Skin epidermis (tissue), 12 donors: ENCODE results near the gene PTRH1.

Experiments used
- H3K27ac ChIP-seq, 21 experiments: fragments of 200-600 bp; sonication (generic) in 11 of 21; one replicate each; pipeline ENCODE4 v1.5.0; 2020; ENCODE audit warnings: mild to moderate bottlenecking in 3 of 21, inconsistent platforms in 2 of 21, moderate library complexity in 2 of 21
- H3K4me3 ChIP-seq, 7 experiments: fragments of 200-600 bp; sonication (generic) in 2 of 7; one replicate each; pipeline ENCODE4 v1.5.0; 2020; ENCODE audit warnings: inconsistent platforms in 2 of 7, mild to moderate bottlenecking in 2 of 7, moderate library complexity in 1 of 7

Gene PTRH1

DNA sequence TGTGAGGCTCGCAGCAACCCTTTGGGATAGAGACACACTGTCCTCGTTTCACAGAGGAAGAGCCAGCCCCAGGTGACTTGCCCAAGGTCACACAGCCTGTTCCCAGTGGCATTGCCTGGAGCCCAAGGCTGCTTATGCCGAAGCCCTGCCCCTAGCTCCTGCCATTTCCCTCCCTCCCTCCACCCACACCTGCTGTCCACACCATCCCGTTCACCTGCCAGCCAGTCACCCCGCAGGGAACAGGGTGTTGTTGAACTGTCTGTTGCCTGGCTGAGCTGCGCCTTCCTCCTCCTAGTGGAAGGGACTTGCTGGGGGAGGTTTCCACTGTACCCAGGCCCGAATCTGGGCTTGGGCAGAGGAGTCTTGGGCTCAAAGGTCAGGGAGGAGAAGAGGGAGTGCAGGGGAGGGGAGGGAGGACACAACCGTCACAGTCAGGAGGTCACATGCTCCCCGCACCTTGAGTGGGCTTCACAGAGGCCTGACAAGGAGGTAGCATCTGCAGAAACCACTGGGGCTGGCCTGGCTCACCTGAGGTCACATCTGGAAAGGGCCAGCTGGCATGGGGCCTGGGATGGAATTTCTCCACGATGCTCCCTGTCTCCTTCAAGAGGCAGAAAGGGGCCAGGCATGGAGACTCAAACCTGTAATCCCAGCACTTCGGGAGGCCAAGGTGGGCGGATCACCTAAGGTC is 6.7 kb upstream of the PTRH1 start:
- Histone ChIP-seq H3K27ac (peak overlapping the region in 4 of 21 experiments; percentile 20 to 63 (median 30)), H3K4me3 (no peak overlapping the region)

- Histone ChIP-seq H3K27ac (peak overlapping the region in 5 of 21 experiments; percentile 17 to 63 (median 29)), H3K4me3 (no peak overlapping the region)
Measured at GRCh38 chr9:127721391-127721821, 5.9 kb upstream of the PTRH1 start.

GRCh38 chr9:127720865-127721227 is 5.4 kb upstream of the PTRH1 start:
- Histone ChIP-seq H3K4me3 (no peak overlapping the region), H3K27ac (peak overlapping the region in 4 of 21 experiments; percentile 17 to 67 (median 30))

DNA sequence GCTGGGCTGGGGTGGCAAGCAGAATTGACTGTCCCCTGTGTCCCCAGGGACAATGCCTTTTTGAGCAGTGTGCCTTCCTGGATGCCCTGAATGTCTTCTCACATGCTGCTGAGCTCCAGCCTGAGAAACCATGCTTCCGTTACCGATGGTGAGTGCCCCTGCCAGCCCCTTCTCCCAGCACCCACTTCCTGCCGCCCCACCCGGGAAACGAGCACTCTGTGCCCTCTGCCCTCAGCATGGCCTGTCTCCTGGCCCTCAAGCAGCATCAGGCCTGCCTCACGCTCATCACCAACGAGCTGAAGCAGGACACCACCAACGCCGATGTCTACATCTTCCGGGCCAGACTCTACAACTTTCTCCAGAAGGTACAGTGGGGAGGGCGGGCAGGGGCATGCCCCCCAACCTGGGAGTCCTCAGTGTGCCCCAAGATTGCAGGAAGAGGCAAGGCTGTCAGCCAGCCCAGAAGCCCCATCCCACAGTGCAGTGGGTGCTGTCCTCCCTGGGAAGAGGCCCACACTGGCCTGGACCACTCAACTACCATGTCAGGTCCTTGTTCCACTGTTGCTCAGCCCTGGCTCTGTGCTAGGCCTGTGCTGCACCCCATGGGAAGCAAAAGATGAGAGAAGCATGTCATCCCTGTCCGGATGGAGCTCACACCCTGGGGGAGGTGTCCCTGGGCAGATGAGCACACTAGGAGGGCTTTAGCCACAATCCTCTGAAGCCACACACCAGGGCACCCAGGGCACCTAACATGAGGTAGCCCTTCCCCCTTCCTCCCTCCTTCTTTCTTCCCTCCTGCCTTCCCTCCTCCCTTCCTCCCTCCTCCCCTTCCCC is 4.8 kb upstream of the PTRH1 start:
- peak overlapping the region in 6 of 21 experiments; percentile 16 to 73 (median 50) for H3K27ac ChIP-seq
- H3K4me3 ChIP-seq, result no peak overlapping the region

DNA sequence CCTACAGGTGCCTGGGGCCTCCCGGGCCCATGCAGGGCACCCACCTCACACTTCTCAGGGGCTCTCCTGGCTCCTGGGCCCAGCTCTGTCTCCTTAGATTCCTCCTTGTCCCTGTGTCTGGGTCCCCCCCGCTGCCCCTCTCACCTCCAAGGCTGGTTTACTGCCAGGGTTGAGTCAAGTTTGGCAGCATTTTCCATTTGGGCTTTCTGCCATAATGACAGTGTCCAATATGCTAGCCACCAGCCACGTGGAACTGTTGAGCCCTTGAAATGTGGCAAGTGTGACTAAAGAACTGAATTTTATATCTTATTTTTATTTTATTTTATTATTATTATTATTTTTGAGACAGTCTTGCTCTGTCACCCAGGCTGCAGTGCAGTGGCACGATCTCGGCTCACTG is 2.3 kb upstream of the PTRH1 start:
- no peak overlapping the region for H3K4me3 ChIP-seq
- H3K27ac ChIP-seq, result no peak overlapping the region

DNA sequence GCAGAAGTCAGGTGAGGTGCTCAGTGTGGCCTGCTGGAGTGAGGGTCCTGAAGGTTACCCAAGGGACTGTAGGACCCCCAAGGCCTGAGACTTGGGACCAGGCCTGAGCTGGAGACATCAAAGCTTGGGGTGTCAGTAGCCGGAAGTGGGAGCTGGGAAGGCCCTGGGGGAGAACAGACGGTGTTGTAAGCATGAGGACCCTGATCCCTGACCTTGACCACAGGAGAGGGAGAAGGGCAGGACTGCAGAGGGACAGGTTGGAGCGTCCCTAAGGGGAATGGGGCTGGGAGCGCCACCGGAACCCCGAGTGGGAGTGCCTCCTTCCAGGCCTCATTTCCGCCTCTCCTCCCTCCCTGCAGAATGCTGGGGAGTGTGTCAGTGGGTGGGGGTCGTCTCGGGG is 949 bp upstream of the PTRH1 start:
- peak overlapping the region in 2 of 7 experiments; percentile 62 to 65 for H3K4me3 ChIP-seq

DNA sequence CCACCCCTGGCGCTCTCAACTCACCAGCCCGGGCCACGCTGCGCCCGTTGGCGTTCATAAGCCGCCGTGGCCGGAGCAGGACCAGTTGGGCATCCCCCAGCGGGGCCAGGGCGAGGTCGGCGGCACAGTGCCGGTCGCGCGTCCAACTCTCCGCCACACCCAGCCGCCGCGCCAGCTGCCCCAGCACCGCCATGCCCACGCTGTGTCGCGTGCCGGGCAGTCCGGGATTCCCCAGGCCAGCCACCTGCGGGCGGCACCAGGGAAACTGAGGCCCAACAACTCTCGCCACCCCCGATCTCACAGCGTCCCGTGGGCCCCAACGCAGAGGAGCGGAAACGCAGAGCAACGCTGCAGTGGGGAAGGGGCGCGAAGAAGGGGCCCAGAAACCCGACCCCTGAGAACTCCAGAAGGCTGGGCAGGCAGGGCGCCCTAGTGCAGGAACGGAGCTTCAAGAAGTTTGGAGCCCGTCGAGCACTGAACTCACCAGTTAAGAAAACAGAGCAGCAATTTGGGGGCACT is 453 bp downstream of the PTRH1 start:
- peak overlapping the region; percentile 62 to 86 (median 79) for H3K4me3 ChIP-seq
- peak overlapping the region; percentile 16 to 92 (median 80) for H3K27ac ChIP-seq

More for the DNA sequence above, 949 bp upstream of the PTRH1 start:
- peak overlapping the region in 16 of 21 experiments; percentile 66 to 92 (median 86) for H3K27ac ChIP-seq

- Histone ChIP-seq H3K4me3 (peak overlapping the region; percentile 62 to 86 (median 79)), H3K27ac (peak overlapping the region in 3 of 21 experiments; percentile 75 to 89 (median 86))
Measured at GRCh38 chr9:127714020-127714750, 1.3 kb downstream of the PTRH1 start.

- Histone ChIP-seq H3K27ac (no peak overlapping the region), H3K4me3 (no peak overlapping the region)
Measured at GRCh38 chr9:127712867-127713266, 2.6 kb downstream of the PTRH1 start.

GRCh38 chr9:127712371-127712770 is 3.1 kb downstream of the PTRH1 start:
- no peak overlapping the region for H3K4me3 ChIP-seq
- H3K27ac ChIP-seq, result peak overlapping the region in 1 of 21 experiments; percentile 3

DNA sequence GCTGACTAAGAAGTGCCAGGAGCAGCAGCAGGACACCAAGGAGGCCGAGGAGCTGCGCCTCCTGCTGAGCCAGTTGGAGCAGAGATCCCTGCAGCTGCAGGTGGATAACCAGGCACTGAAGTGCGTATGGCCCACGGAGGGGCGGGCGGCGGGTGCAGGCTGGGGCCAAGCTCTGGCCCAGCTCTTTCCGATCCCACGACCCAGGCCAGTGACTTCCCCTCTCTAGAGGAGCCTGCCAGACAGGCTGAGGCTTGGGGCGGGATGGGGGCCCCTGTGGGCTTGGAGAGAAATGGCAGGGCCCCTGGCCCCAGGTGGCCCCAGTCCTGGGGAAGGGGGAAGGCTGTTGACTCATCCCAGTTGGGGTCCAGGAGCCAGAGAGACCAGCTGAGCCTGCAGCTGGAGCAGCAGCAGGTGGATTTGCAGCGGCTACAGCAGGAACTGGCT is 3.6 kb downstream of the PTRH1 start:
- Histone ChIP-seq H3K27ac (peak overlapping the region in 1 of 21 experiments; percentile 3), H3K4me3 (no peak overlapping the region)

DNA sequence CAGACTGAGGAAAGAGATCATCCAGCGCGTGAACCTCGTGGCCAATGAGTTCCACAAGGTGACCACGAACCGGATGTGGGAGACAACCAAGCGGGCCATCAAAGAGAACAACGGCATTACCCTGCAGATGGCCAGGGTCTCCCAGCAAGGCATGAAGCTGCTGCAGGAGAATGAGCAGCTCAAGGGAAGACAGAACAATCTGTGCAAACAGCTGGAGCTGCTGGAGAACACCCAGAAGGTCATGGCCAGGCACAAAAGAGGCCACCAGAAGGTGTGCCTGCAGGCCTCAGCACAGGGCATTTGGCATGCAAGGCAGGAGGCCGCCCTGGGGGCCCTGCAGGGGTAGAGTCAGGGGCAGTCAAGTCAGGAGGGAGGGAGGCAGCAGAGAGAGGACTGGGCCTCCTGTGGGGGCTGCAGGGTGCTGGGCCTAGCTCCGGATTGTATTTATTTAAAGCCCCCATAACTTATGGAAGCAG is 4.2 kb downstream of the PTRH1 start:
- Histone ChIP-seq H3K4me3 (no peak overlapping the region), H3K27ac (no peak overlapping the region)

GRCh38 chr9:127710204-127710783 is 5.2 kb downstream of the PTRH1 start:
- no peak overlapping the region for H3K4me3 ChIP-seq
- no peak overlapping the region for H3K27ac ChIP-seq

- no peak overlapping the region for H3K27ac ChIP-seq
Measured at GRCh38 chr9:127708952-127709587, 6.4 kb downstream of the PTRH1 start.

DNA sequence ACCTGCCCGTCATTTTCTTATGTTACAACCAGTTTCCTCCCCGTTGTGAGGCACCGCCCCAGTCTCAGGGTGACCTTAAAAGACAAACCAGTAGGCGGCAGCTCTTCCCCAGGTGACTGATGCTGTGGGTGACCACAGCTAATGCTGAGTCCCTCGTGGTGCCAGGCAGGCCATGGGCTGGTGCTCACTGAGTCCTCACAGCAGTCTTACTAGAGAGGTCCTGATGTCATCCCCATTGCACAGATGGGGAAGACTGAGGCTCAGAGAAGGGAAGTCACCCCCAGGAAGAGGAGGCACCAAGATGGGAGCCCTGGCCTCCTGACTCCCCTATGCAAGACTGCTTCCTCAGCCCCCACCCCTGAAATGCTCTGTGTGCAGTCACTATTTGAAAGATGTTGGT is 7.7 kb downstream of the PTRH1 start:
- no peak overlapping the region for H3K4me3 ChIP-seq

More at GRCh38 chr9:127708952-127709587, 6.4 kb downstream of the PTRH1 start:
- no peak overlapping the region for H3K4me3 ChIP-seq

GRCh38 chr9:127706836-127707241 is 8.6 kb downstream of the PTRH1 start, which contains the start of gene CFAP157:
TSS of gene CFAP157 (plus strand) at chr9:127706988. CDS start at chr9:127707032, 44 bp downstream.
- Histone ChIP-seq H3K4me3 (no peak within 1 kb of the TSS), H3K27ac (no peak within 1 kb of the TSS)

More for the DNA sequence above, 7.7 kb downstream of the PTRH1 start:
- H3K27ac ChIP-seq, result no peak overlapping the region

GRCh38 chr9:127705577-127706379 is 9.7 kb downstream of the PTRH1 start:
- no peak overlapping the region for H3K27ac ChIP-seq
- no peak overlapping the region for H3K4me3 ChIP-seq
